ENCODE measurements around the gene HDGF. TPM values are rescaled to one million over a fixed set of nuclear protein-coding genes. Genes with fewer than 3 reads are reported as not detected.

Gene HDGF
- total RNA-seq, 4 donors from 2014 or later = 147 to 162 (median 148) TPM

DNA sequence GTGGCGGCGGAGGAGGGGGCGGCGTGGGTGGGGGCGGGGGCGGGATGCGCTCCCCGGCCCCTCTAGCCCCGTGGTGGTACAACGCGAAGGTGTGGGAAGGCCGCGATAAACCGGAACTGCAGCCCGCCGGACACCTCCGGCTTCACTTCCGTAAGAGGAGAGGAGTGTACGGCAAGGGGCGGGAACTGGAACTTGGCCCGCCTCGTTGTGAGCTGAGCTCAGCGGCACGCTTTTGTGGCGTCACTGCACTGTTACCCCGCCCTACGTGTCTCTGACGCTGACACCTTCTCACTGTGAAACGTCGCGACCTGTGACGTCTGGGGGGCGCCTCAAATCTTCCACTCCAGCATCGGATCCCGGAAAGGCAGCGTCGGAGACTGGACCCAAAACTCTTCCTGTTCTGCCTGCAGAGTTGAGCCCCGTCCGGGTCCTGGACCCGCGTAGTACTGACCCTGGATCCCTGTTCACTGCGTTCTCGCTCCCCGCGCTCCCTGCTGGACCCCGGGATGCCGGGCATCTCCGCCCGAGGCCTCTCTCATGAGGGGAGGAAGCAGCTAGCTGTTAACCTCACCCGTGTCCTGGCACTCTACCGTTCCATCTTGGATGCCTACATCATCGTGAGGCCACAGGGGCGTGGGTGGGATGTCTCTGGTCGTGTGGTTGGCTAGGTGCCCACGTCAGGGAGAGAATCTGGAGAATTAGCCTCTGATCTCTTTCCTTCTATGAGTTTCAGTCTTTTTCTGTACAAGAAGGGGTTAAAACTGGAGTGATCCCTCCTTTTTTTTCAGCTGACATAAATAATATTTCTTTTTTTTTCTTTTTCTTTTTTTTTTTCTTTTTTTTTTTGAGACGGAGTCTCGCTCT lies 22.6 kb downstream of the HDGF start, which contains the start of gene ISG20L2:
ISG20L2 (minus strand) TSS at position 168 of the 864 bp plus-strand sequence. CDS start 1,114 bp downstream, outside the sequence.
- Histone ChIP-seq H3K36me3 (peaks cover 7 to 8% of the 10 kb centered on the region in 2 donors), H3K9me3 (no peaks in the 10 kb centered on the region), H3K4me3 (replicated peaks in 1 of 3) (peak within 1 kb of the TSS; percentile 66 to 94 (median 83)), H3K27ac (peak within 1 kb of the TSS; percentile 95 to 97 (median 96)), H3K27me3 (no peaks in the 10 kb centered on the region), H3K4me1 (peaks cover 32 to 37% of the 10 kb centered on the region in 2 donors)
- TF ChIP-seq, protein P1, sequence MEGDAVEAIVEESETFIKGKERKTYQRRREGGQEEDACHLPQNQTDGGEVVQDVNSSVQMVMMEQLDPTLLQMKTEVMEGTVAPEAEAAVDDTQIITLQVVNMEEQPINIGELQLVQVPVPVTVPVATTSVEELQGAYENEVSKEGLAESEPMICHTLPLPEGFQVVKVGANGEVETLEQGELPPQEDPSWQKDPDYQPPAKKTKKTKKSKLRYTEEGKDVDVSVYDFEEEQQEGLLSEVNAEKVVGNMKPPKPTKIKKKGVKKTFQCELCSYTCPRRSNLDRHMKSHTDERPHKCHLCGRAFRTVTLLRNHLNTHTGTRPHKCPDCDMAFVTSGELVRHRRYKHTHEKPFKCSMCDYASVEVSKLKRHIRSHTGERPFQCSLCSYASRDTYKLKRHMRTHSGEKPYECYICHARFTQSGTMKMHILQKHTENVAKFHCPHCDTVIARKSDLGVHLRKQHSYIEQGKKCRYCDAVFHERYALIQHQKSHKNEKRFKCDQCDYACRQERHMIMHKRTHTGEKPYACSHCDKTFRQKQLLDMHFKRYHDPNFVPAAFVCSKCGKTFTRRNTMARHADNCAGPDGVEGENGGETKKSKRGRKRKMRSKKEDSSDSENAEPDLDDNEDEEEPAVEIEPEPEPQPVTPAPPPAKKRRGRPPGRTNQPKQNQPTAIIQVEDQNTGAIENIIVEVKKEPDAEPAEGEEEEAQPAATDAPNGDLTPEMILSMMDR (IDR thresholded peaks at IDR 0.05) = no peak
- peak in 1 of 2 donors; percentile 60 for TF ChIP-seq POLR2A (IDR thresholded peaks at IDR 0.05)
- intact Hi-C loops (cut with DNase I) = no loop called here
- DNase-seq = peak; percentile 96 to 98
- WGBS, 2 donors = 3% methylated on average over 24 to 40 of the region's 57 CpGs

DNA sequence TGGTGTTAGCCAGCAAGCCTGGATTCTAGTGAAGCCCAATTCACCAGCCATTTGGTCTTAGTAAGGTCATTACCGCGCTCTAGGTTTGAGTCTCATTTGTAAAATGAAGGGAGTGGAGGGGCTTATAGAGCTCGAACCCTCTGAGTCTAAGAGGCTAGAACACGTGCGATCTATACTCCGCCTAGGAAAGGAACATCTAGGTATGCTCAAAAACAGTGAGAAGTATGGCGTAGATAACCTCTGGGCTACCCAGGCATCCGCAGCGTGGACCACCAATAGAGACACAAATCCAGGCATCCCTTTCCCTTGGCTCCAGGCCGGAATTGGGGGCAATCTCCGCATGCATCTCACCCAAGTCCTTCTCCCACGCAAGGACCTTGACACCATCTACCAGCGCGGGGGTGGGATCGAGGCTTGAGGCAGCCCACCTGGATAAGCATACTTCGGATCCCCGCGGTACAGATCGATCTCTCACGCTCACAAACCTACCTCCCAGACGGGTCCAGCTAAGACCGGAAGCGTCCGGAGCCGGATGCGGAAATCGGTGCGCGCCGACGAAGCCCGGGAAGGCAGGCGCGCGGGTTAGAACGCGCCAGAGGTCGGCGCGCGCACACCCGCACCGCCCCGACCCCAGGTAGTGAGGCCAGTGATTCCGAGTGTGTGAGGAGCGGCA lies 23.4 kb downstream of the HDGF start, which contains the start of gene METTL25B:
METTL25B (plus strand) TSS at position 544 of the 673 bp plus-strand sequence. CDS start 636 bp downstream, outside the sequence.
- intact Hi-C loops (cut with DNase I) = no loop called here
- DNase-seq = peak; percentile 80 to 84
- WGBS, 2 donors = 1 to 2% methylated on average over 12 of the region's 46 CpGs
- H3K4me1 ChIP-seq = peaks cover 32 to 37% of the 10 kb centered on the region in 2 donors
- TF ChIP-seq, protein P1 (IDR thresholded peaks at IDR 0.05) = peak in 1 of 6 experiments; percentile 11
- TF ChIP-seq POLR2A (IDR thresholded peaks at IDR 0.05) = peak in 1 of 2 donors; percentile 56
- no peaks in the 10 kb centered on the region for H3K9me3 ChIP-seq
- peak within 1 kb of the TSS; percentile 95 to 97 (median 96) for H3K27ac ChIP-seq
- H3K27me3 ChIP-seq = no peaks in the 10 kb centered on the region
- H3K4me3 ChIP-seq (replicated peaks in 1 of 3) = peak within 1 kb of the TSS; percentile 66 to 94 (median 83)
- H3K36me3 ChIP-seq = peaks cover 13 to 15% of the 10 kb centered on the region in 2 donors

DNA sequence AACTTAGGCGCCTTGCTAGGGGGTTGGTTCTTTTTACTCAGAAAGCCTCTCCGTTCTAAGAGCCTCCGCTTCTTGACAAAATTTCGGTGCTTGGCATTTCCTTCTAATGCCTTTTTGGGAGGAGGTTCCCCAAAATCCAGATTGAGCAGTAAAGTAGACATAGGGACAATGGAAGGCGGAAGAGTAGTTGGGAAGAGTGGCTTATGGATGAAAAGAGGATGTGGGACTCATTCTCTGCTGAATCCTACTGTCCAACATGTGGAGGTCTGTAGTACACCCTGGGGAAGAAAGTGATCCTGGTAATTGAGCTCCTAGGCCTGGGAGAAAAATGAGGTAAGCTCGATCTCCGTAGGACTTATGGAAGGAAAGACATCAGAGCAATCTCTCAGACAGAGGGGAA lies 24.0 kb downstream of the HDGF start:
- H3K36me3 ChIP-seq = peaks cover 19 to 21% of the 10 kb centered on the region in 2 donors
- intact Hi-C loops (cut with DNase I) = no loop called here
- H3K4me1 ChIP-seq = peaks cover 32 to 37% of the 10 kb centered on the region in 2 donors
- H3K27me3 ChIP-seq = no peaks in the 10 kb centered on the region
- no peak for TF ChIP-seq POLR2A (IDR thresholded peaks at IDR 0.05)
- TF ChIP-seq, protein P1 (IDR thresholded peaks at IDR 0.05) = no peak
- peak overlapping the region; percentile 66 to 94 (median 83) for H3K4me3 ChIP-seq (replicated peaks in 1 of 3)
- H3K27ac ChIP-seq = peak overlapping the region in 1 of 3 donors; percentile 95
- 57 to 63% methylated on average over 7 of the region's 7 CpGs for WGBS, 2 donors
- DNase-seq = no peak
- H3K9me3 ChIP-seq = no peaks in the 10 kb centered on the region

DNA sequence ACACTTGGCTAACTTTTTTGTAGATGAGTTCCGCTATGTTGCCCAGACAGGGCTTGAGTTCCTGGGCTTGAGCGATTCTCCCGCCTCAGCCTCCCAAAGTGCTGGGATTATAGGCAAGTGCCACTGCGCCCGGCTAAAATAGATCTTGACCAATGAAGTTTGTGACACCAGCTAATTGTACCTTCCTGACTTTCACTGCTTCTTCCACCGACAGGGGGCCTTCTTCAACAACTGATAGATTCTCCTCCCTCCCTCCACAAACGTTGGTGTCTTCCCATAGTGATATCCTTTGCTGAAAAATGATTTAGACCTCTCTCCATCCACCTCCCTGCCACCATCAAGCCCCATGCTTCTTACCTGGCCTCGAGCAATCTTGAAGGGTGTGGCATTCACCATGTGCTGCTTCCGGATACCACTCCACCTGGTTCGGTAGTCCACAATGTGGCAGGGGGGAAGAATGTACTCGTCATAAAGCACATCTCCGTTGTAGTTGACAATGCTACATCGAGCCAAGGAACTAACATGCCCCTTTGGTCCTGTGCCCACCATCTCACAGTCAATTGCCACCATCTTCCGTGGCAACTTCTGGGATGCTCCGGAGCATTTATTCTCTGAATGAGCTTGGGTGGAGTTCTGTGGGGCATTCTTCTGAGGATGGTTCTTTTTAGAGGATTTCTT lies 24.8 kb downstream of the HDGF start:
- H3K27ac ChIP-seq = no peak overlapping the region
- H3K27me3 ChIP-seq = no peaks in the 10 kb centered on the region
- peaks cover 32 to 37% of the 10 kb centered on the region in 2 donors for H3K4me1 ChIP-seq
- DNase-seq = peak; percentile 34 to 35
- no peaks in the 10 kb centered on the region for H3K9me3 ChIP-seq
- TF ChIP-seq POLR2A (IDR thresholded peaks at IDR 0.05) = no peak
- TF ChIP-seq, protein P1 (IDR thresholded peaks at IDR 0.05) = peak in 3 of 6 experiments; percentile 27 to 43 (median 37)
- H3K36me3 ChIP-seq = peaks cover 20 to 27% of the 10 kb centered on the region in 2 donors
- H3K4me3 ChIP-seq (replicated peaks in 1 of 3) = no peak overlapping the region
- intact Hi-C loops (cut with DNase I) = no loop called here
- 49% methylated on average over 15 of the region's 15 CpGs for WGBS, 2 donors
